ENCODE data around the gene CACNA2D2.

CACNA2D2 gene

GRCh38 chr3:50358911-50359759 lies 144.3 kb downstream of the CACNA2D2 start, which contains the start of gene TMEM115:
TMEM115 (minus strand) TSS chr3:50359521; CDS start chr3:50359063, 458 bp downstream.
- DNase-seq = peak; percentile 99

GRCh38 chr3:50358355-50358910 lies 145.0 kb downstream of the CACNA2D2 start:
- no peak for DNase-seq

DNA sequence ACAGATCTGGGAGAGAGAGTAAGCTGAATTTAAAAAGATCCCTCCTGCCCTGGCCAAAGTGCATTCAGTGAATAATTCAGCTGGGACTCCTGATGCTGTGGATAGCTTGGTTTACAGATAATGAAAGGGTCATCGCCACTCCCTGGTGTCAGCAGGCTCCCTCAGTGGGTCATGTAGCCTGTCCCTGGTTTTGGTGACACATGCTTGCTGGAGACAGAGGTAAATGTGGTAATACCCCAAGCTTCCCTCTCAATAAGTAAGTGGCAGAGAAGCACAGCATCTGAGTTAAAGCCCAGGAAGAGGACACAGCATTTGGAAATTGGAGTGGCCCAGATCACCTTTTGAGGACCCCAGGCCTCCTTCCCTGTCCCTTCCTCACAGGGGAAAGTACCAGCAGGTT lies 146.0 kb downstream of the CACNA2D2 start:
- no peak for DNase-seq

DNA sequence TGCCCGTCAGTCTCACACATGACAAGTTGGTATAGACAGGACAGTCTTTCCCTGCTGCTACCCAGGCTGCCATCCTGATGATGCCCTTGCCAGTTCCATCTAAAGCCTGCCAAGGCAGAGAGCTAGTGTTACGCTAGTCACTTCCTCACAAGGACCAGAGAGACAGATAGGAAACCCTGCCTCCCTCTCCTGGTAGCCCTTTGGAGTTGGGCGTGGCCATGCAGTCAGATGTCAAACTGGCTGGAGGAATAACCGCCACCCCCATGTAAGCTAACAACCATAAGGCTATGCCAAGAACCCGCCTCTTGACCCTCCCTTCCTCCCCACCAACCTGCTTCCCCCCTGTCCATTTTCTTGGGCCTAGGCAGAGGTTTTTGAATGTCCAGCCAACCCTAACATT lies 146.9 kb downstream of the CACNA2D2 start:
- no peak for DNase-seq

GRCh38 chr3:50355829-50356552 lies 147.4 kb downstream of the CACNA2D2 start:
- DNase-seq = no peak

- no peak for DNase-seq
Measured at GRCh38 chr3:50354850-50355249, 148.6 kb downstream of the CACNA2D2 start.

GRCh38 chr3:50354186-50354764 lies 149.2 kb downstream of the CACNA2D2 start:
- no peak for DNase-seq

DNA sequence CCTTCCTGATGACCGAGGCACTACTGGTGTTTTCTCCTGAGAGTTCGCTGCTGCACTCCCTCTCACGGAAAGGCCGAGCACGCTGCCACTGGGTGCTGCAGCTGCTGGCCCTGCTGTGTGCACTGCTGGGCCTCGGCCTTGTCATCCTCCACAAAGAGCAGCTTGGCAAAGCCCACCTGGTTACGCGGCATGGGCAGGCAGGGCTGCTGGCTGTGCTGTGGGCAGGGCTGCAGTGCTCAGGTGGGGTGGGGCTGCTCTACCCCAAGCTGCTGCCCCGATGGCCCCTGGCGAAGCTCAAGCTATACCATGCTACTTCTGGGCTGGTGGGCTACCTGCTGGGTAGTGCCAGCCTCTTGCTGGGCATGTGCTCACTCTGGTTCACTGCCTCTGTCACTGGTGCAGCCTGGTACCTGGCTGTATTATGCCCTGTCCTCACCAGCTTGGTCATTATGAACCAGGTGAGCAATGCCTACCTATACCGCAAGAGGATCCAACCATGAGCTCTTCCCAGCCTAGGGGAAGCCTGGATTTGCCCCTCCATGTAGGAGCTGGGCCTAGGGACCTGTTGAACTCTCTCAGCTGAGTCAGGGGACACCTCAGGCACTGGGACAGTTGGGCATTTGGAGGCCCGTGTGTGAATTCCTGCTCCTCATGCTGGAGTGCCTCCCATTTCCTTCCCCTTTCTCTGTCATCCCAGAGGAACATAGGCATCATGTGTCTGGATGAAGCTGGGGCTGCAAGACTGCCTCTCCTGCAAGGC lies 150.0 kb downstream of the CACNA2D2 start:
- DNase-seq = no peak

DNA sequence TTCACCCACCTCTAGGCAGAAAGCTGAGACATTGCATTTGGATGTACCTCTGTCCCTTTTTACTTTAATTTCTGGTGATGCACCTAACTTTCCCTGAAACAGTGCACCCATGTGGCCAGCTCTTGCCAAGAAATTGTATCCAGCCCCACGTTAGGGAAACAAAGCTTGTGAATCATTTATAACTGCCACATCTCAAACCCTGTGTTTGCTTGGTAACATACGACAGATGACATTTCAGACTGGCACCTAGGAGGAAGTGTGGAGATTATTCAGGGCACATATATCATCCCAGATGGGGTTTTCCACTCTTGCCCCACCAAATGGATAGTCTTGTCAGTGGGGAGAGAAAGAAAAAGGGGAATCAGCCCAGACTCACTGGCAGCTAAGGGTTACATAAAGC lies 150.7 kb downstream of the CACNA2D2 start:
- DNase-seq = no peak

- DNase-seq = no peak
Measured at GRCh38 chr3:50351323-50351697, 152.1 kb downstream of the CACNA2D2 start.

DNA sequence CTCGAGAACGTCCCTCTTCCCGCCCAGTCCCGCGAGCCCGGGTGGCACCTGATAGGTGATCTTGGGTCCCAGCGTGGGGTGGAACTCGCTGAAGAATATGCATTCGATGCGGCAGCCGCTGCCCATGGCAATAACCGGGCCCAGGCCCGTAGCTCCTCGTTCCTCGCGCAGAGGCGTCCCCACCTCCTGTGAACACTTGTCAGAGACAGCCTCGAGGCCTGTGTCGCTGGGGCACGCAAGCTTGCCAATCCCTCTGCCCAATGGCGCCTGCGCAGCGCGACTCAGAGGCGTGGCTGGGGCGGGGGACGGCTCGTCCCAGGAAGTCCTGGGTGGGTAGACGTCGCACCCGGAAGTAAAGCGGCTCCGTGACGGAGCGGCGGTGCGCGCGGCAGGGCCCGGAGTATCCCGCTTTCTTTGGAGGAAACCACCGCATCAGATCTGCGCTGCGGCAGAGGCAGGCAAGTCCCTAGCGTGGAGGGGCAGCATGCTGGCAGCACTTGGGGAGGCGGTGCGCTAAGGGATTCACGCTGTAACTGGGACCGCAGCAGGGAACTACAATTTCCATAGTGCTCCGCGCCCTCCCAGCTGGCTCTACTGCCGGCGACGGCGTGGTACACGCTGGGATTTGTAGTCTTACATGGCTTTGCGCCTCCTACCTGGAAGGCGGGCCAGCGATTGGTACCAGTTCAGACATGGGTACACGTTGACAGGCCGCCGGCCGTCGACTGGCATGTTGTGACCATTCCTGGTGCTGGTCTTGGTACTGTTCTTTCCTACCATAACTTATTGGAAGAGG lies 152.7 kb downstream of the CACNA2D2 start, which contains the start of the genes CYB561D2 and NPRL2:
CYB561D2 (plus strand) TSS at position 336 of the 796 bp plus-strand sequence. CDS start 572 bp downstream, outside the sequence.
NPRL2 (minus strand) TSS at position 249 of the 796 bp plus-strand sequence; CDS start at position 126, 123 bp downstream.
- peak; percentile 98 for DNase-seq

DNA sequence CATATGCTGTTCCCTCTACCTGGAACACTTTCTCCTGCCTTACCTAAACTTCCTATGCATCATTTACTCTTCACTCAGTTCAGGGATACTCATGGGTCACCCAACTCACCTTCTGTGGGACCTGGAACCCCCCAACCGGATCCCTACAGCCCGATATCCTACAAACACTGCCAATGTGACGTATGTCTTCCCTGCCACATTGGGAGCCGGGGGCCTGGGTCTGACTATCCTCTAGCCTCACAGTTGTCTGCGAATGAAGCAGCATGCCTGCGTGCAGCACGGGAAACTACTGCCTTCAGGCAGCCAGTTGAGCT lies 153.3 kb downstream of the CACNA2D2 start:
- DNase-seq = no peak

GRCh38 chr3:50347187-50347813 lies 156.1 kb downstream of the CACNA2D2 start:
- peak; percentile 83 for DNase-seq

- peak; percentile 80 for DNase-seq
Measured at GRCh38 chr3:50345586-50346234, 157.7 kb downstream of the CACNA2D2 start, which contains the start of gene ZMYND10. ZMYND10 (minus strand) TSS chr3:50345732; CDS start chr3:50345579, 153 bp downstream.

DNA sequence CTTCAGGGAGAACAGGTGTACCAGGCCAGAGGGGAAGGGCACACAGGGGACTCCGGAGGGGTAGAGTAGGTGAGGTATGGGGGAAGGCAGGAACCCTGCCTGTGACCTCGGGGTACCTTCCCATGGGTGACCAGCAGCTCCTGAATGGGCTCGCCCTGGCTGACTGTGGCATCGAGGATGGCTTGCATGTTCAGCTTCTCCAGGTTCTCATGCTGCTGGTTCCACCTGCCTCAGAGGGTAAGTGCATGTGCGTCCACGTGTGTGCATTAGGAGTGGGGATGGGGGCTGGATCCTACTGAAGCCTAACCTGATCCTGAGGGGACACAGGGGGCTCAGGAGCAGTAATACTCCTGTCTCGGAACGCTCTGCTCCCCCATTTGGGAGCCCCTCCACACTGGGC lies 158.4 kb downstream of the CACNA2D2 start:
- no peak for DNase-seq

- DNase-seq = no peak
Measured at GRCh38 chr3:50342813-50343633, 160.4 kb downstream of the CACNA2D2 start.

- DNase-seq = no peak
Measured at GRCh38 chr3:50341996-50342650, 161.3 kb downstream of the CACNA2D2 start.

- no peak for DNase-seq
Measured at GRCh38 chr3:50341537-50341936, 161.9 kb downstream of the CACNA2D2 start.

Measured in femur (tissue), 1 donor.